BLaER1 treated with 17β-estradiol and CSF1 and Interleukin-3, amounts not matched to agents 10 nM and 100 nM (cell line): ENCODE data around the gene FOXD2.
A peak's percentile ranks its signal among the peaks of the same experiment; 100 is the strongest.

Source experiments
- H3K27ac ChIP-seq, 11 experiments: shearing (Covaris generic); formaldehyde crosslinking; 2 replicates each; pipeline ENCODE4 v1.8.1; 2022
- H3K27me3 ChIP-seq, 11 experiments: shearing (Covaris generic); formaldehyde crosslinking; 2 replicates each; pipeline ENCODE4 v1.8.1; 2022
- H3K36me3 ChIP-seq, 11 experiments: shearing (Covaris generic); formaldehyde crosslinking; 2 replicates each; pipeline ENCODE4 v1.8.1; 2022
- H3K4me1 ChIP-seq, 10 experiments: shearing (Covaris generic); formaldehyde crosslinking; 2 replicates each; pipeline ENCODE4 v1.8.1; 2022
- H3K4me2 ChIP-seq, 11 experiments: shearing (Covaris generic); formaldehyde crosslinking; 2 replicates each; pipeline ENCODE4 v1.8.1; 2022
- H3K4me3 ChIP-seq, 10 experiments: shearing (Covaris generic); formaldehyde crosslinking; 2 replicates each; pipeline ENCODE4 v1.8.1; 2022
- H3K9ac ChIP-seq, 11 experiments: shearing (Covaris generic); formaldehyde crosslinking; 2 replicates each; pipeline ENCODE4 v1.8.1; 2022
- H3K9me3 ChIP-seq, 11 experiments: shearing (Covaris generic); formaldehyde crosslinking; replicated peaks in 1 of 11; 2 replicates each; pipeline ENCODE4 v1.8.1; 2022
- H4K20me1 ChIP-seq, 11 experiments: shearing (Covaris generic); formaldehyde crosslinking; 2 replicates each; pipeline ENCODE4 v1.8.1; 2022
- Cebpa-rat ChIP-seq, 11 experiments: shearing (Covaris generic); IDR thresholded peaks; 2 replicates each; pipeline ENCODE4 v1.8.1; 2022

FOXD2 gene

DNA sequence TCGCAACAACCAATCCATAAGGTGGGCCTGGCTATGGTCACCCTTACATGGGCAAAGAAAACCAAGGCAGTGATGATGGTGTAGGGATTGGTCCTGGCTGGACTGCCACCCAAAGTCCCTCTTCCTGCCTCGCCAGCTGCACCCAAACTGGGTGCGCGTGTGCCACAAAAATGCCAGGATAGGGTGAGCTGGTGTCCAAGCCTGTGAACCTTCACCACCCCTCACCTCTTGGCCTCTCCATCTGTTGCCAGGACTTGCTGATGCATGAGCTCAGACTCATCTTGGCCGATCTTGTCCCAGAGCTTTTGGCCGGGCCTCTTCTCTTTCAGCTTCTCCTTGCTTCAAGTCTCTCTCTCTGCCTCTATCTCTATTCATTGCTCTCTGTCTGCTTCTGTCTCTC lies 41.8 kb downstream of the FOXD2 start:
- no peak for TF ChIP-seq Cebpa-rat (IDR thresholded peaks at IDR 0.05)
- no peaks in the 10 kb centered on the region for H4K20me1 ChIP-seq
- H3K36me3 ChIP-seq = no peaks in the 10 kb centered on the region
- peaks cover 0 to 24% (median 8%) of the 10 kb centered on the region in 10 experiments; a peak in 11 of 20 replicates for H3K4me1 ChIP-seq
- no peaks in the 10 kb centered on the region for H3K27me3 ChIP-seq
- no peak overlapping the region for H3K27ac ChIP-seq
- no peaks in the 10 kb centered on the region for H3K9me3 ChIP-seq
- no peak overlapping the region for H3K4me3 ChIP-seq
- H3K9ac ChIP-seq = no peak overlapping the region
- no peak overlapping the region for H3K4me2 ChIP-seq

GRCh38 chr1:47481936-47482335 lies 44.1 kb downstream of the FOXD2 start:
- Histone ChIP-seq H3K27me3 (no peaks in the 10 kb centered on the region), H3K36me3 (no peaks in the 10 kb centered on the region)

DNA sequence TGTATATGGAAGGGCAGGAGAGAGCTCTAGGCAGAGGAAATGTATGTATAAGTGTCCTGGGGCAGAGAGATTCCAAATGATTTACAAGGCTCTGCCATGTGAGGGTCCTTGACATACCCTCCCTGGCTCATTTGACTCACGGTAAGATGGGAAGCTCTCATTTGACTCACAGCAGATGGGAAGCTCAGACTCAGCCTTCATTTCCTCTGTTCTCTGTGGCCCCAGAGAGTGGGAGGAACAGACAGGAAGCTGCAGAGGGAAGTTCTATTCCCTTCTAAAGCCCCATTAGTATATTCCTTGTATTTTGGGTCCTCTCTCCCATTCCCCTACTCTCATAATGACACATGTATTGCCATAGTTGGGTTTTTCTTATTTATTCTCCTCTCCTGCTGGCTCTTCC lies 44.9 kb downstream of the FOXD2 start:
- Histone ChIP-seq H3K4me2 (peak overlapping the region in 8 of 11 experiments; percentile 3 to 75 (median 48); a peak in 11 of 22 replicates), H4K20me1 (no peaks in the 10 kb centered on the region), H3K9ac (no peak overlapping the region), H3K4me3 (no peak overlapping the region), H3K9me3 (no peaks in the 10 kb centered on the region), H3K27ac (no peak overlapping the region), H3K36me3 (no peaks in the 10 kb centered on the region), H3K4me1 (peaks cover 0 to 24% (median 8%) of the 10 kb centered on the region in 10 experiments; a peak in 11 of 20 replicates), H3K27me3 (no peaks in the 10 kb centered on the region)
- TF ChIP-seq Cebpa-rat (IDR thresholded peaks at IDR 0.05) = no peak

More at GRCh38 chr1:47481936-47482335, 44.1 kb downstream of the FOXD2 start:
- Histone ChIP-seq H3K4me3 (no peak overlapping the region), H3K27ac (no peak overlapping the region), H3K4me1 (peaks cover 0 to 24% (median 8%) of the 10 kb centered on the region in 10 experiments; a peak in 11 of 20 replicates), H4K20me1 (no peaks in the 10 kb centered on the region), H3K9me3 (no peaks in the 10 kb centered on the region), H3K9ac (no peak overlapping the region), H3K4me2 (peak overlapping the region in 3 of 11 experiments; percentile 57 to 75 (median 62); a peak in 5 of 22 replicates)
- TF ChIP-seq Cebpa-rat (IDR thresholded peaks at IDR 0.05) = no peak

GRCh38 chr1:47483651-47484050 lies 45.8 kb downstream of the FOXD2 start:
- H3K9me3 ChIP-seq = no peaks in the 10 kb centered on the region
- peaks cover 0 to 24% (median 8%) of the 10 kb centered on the region in 10 experiments; a peak in 11 of 20 replicates for H3K4me1 ChIP-seq
- no peak overlapping the region for H3K4me3 ChIP-seq
- no peak overlapping the region for H3K9ac ChIP-seq
- H3K36me3 ChIP-seq = no peaks in the 10 kb centered on the region
- no peak overlapping the region for H3K27ac ChIP-seq
- no peaks in the 10 kb centered on the region for H3K27me3 ChIP-seq
- TF ChIP-seq Cebpa-rat (IDR thresholded peaks at IDR 0.05) = no peak
- peak overlapping the region in 3 of 11 experiments; percentile 57 to 75 (median 62); a peak in 6 of 22 replicates for H3K4me2 ChIP-seq
- H4K20me1 ChIP-seq = no peaks in the 10 kb centered on the region

- no peaks in the 10 kb centered on the region for H3K36me3 ChIP-seq
- no peak for TF ChIP-seq Cebpa-rat (IDR thresholded peaks at IDR 0.05)
- no peaks in the 10 kb centered on the region for H4K20me1 ChIP-seq
- peaks cover 0 to 24% (median 8%) of the 10 kb centered on the region in 10 experiments; a peak in 11 of 20 replicates for H3K4me1 ChIP-seq
- no peak overlapping the region for H3K9ac ChIP-seq
- no peak overlapping the region for H3K4me3 ChIP-seq
- no peak overlapping the region for H3K4me2 ChIP-seq
- H3K27me3 ChIP-seq = no peaks in the 10 kb centered on the region
- no peaks in the 10 kb centered on the region for H3K9me3 ChIP-seq
- no peak overlapping the region for H3K27ac ChIP-seq
Observed at GRCh38 chr1:47485817-47486216, 48.0 kb downstream of the FOXD2 start.

- Histone ChIP-seq H3K9ac (no peak overlapping the region), H4K20me1 (no peaks in the 10 kb centered on the region), H3K4me1 (peaks cover 0 to 18% (median 7%) of the 10 kb centered on the region in 10 experiments; a peak in 11 of 20 replicates), H3K27me3 (no peaks in the 10 kb centered on the region), H3K4me3 (no peak overlapping the region), H3K27ac (no peak overlapping the region), H3K36me3 (no peaks in the 10 kb centered on the region), H3K4me2 (no peak overlapping the region), H3K9me3 (no peaks in the 10 kb centered on the region)
- no peak for TF ChIP-seq Cebpa-rat (IDR thresholded peaks at IDR 0.05)
Observed at GRCh38 chr1:47487332-47487731, 49.5 kb downstream of the FOXD2 start.

GRCh38 chr1:47487850-47488450 lies 50.1 kb downstream of the FOXD2 start:
- Histone ChIP-seq H4K20me1 (no peaks in the 10 kb centered on the region), H3K9ac (no peak overlapping the region), H3K4me1 (peaks cover 0 to 12% (median under 1%) of the 10 kb centered on the region in 10 experiments; a peak in 9 of 20 replicates), H3K36me3 (no peaks in the 10 kb centered on the region), H3K4me2 (no peak overlapping the region), H3K4me3 (no peak overlapping the region), H3K27ac (no peak overlapping the region), H3K27me3 (no peaks in the 10 kb centered on the region), H3K9me3 (no peaks in the 10 kb centered on the region)
- no peak for TF ChIP-seq Cebpa-rat (IDR thresholded peaks at IDR 0.05)
